HG02759 (cell line): Measurements from ENCODE around the gene TENM3.

ENCODE experiments used
- ATAC-seq: cut with Tn5 transposase; IDR thresholded peaks from one replicate; pipeline ENCODE4 v1.9.1; 2021; ENCODE audit warnings: mild to moderate bottlenecking, moderate library complexity; ENCODE audit not compliant: unreplicated experiment

TENM3 gene

DNA sequence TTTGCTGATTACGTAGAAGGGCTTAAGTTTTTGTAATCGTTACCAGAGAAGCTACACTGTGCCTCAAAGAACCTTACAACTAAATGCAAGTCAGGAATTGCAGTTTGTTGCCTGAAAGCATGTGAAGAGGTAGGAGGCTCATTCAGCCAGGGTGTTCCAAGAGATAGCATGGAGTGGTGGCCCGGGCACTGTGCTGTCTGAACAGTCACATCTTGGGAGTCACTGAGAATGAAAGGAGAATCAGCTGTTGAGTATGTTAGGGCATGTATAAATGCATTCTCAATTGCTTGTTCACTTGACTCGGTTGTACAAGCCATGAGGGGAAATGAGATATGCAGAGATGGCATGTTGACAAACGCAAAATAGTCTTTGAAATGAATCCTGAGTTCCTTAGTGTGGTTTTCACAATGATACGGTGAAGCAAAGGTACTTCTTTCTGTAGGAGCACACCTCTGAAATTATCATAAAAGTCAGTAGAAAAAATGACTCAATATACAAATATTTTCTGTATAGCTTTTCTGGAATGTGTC is 513.0 kb downstream of the TENM3 start:
- ATAC-seq: no peak

DNA sequence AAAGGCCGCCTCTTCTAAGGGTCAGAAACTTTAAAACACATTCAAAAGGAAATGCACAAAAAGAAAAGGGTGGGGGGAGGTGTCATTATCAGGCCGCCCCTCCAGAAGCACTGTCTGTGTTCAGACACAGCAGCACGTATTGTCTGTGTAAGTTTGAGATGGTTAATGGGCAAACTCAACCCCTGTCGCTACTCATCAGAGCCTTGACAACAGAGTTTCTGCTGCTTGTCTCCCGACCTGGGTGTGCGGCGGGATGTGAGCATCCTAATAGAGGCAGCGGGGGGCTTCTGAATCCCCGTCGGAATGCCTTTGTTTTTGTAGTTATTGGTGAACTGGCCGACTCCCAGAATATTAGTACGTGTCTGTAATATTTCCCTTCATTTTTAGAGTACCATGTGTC is 515.1 kb downstream of the TENM3 start:
- no peak for ATAC-seq

DNA sequence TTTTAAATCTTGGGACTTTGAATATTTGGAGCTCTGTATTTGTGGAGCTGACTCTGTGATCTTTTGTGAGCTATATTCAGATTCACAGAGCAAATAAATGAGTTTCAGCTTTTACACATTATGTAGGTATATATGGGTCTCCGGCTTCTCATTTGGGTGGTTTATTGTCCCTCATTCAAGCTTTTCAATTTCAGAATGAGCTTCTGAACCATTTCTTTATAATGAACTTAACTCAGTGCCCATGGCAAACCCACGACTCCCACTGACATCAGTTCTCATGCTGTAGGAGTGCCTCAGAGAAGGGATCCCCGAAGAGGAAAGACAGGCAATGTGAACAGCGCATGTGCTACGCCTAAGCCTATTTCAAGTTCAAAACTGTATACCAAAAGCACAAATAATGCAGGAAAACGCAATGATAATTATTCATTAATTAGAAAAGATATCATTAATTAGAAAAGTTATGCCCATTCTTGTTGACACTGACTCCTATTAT is 517.4 kb downstream of the TENM3 start:
- no peak for ATAC-seq

DNA sequence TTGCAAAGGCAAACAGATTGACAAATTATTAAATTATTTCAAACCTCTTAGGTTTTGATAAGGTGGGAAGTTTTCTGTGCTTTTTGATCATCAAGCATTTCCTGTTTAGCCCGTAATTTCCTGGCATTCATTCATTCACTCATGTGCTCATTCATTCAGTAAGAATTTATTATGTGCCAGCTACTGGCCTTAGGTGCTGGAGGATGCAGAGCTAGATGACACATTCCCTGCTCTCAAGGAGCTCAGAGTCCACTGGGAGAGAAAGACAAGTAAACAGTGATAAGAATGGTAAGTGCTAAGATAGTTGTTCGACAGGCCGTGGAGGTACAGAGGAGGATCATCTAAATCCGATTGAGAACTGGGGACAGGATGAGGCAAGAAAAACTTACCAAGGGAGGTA is 520.9 kb downstream of the TENM3 start:
- no peak for ATAC-seq

DNA sequence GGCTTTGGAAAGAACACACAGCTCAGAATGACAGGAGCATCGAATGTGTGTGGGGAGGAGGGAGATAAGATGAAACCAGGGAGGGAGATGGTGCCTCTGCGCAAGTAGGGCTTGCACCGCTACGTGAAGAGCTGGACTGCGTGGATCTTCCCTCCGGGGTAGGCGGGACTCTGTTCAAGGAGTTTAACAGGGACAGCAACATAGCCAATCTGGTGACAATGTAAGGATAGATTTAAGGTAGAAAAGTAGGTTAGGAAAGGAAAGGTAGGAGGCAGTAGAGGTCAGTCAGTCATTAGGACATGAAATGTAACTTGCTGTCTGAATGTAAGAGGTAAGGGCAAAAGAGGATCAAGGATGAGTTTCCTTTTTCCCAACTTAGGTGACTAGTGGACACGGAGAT is 521.4 kb downstream of the TENM3 start:
- no peak for ATAC-seq

DNA sequence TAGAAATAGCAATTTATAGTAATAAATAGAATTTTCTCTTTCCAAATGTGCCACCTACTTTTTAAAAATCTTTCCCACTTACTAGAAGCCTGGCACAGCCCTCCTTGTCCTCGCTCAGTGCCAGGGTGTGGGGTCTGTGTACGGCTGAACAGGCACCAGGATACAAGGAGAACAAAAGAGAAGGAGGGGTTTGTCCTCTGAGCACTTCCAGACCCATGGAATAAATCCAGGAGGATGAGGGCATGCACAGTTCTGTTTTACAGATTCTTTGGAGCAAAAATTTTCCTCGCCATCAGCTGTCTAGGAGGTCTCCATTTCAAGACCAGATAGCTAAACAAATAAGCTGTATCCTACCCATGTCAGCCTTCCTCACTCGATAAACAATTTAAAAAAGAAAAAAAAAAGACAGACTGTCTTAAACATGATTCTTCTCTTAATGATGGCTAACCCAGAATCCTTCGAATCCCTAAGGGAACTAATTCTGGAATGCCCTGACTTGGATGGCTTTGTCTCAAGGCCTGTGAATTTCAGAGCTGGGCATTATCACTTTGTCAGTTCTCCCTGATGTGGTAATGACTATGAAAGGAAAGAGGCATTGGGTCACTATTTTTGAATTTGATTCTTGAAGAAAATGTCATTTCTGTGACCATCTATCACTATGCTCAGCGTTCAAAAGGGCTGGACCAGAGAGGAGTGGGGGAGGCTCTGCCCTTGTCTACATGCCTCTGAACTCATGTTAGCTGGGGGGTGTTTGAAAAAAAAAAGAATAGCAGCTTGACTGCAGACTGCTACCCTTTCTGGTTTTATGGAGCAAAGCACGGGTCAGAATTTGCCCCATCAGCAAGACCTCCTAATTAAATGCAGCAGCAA is 523.0 kb downstream of the TENM3 start:
- no peak for ATAC-seq

DNA sequence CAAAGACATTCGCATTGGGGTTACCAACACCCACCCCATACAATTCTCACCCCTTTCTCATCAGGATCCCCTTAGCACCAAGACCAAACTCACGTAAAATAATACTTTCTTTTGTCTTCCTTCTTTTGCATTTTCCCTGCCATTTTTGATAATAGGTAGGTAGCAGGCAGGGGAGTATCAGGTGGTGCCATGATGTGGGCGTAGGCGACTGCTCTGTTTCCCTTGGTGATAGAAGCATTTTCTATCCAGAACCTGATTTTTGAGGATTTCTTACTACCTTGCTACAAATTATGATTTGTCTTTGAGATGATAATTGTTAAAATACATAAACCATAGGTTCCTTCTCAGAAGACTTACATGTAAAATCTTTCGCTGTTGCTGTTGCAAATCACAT is 523.7 kb downstream of the TENM3 start:
- ATAC-seq: no peak

DNA sequence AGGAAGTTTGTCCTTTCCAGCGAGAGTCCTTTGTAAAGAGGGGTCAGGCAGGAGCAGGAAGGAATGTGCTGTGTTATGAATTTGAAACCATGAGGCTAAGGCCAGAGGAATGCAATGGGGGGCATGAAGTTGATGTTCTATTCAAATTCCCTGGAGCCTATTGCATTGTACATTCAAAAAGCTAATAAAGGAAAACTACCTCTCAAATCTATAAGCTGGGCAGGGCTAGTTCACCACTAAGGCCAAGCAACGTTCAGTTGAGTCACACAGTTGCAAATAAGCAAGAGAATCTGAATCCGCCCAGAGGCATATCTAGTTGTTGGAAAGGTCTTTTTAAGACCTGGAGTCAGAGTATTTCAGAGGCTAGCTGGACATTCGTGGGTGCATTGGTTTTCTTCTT is 525.6 kb downstream of the TENM3 start:
- no peak for ATAC-seq

DNA sequence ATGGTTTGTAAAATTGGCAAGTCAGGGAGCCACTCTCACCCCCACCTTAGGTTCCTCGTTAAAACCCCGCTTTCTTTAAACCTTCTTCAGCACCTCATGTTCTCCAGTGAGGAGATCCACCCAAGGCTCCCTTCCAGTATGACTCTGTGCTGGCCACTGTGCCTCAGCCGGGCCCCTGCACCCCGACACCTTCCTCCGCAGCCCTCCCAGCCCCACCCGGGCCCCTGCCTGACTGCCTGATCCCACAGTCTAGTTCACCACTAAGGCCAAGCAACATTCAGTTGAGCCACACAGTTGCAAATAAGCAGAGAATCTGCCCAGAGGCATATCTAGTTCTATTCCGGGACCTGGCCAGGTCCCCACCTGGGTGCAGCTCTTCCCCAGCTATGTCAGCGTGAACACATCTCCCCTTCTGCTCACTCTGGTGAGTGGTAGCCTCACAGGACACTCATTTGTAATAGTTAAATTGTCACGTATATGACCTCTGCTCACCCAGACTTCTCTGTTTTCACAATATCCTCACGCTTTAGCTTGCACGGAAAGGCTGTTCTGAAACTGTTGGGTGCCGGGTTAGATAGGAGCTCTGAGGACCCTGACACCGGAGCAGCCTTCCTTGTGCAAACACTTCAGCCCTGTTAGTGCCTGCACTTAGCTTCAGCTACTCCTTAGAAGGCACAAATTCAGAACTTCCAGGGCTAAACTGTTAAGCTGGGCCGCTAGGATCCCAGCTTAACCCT is 527.2 kb downstream of the TENM3 start:
- ATAC-seq: no peak

DNA sequence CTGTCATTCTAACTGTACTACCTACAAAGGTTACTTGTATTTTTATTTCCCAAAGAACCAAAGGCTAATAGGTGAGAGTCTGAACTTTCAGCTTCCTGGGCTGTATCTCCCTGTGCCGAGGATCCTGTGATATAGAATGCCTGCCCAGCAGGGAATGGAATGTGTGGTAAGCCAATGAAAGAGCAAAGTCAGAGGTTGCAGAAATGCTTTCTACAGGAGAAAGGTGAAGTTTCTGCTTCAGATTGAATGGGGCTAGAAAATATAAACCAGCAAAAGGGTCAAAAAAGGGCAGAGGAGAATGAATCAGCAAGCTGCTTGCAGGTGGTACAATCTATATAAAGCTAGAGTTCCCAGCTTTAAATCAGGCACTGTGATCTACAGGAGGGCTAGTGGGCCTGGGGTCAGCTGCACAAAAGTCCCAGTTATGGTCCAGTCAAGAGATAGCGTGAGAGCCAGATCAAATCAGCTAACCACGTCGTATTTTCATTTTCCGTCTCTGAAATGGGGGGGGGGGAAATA is 527.9 kb downstream of the TENM3 start:
- no peak for ATAC-seq

DNA sequence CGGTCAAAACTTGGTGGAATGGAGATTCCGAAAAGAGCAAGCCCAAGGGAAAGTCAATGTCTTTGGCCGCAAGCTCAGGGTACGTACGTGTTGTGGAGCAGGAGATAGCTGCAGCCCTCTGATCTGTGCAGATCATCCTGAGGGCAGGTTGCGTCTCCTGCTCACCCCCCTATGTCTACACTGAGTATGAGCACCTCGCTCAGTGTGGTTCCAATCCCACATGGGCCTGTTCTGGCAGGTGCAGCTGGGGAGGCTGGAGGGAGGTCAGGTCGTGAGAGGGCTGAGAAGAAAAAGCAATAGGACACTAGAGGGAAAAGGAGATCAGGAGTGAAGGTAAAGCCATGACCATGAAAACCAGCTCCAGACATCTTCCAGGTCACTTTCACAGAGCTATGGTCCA is 531.9 kb downstream of the TENM3 start:
- ATAC-seq: no peak

DNA sequence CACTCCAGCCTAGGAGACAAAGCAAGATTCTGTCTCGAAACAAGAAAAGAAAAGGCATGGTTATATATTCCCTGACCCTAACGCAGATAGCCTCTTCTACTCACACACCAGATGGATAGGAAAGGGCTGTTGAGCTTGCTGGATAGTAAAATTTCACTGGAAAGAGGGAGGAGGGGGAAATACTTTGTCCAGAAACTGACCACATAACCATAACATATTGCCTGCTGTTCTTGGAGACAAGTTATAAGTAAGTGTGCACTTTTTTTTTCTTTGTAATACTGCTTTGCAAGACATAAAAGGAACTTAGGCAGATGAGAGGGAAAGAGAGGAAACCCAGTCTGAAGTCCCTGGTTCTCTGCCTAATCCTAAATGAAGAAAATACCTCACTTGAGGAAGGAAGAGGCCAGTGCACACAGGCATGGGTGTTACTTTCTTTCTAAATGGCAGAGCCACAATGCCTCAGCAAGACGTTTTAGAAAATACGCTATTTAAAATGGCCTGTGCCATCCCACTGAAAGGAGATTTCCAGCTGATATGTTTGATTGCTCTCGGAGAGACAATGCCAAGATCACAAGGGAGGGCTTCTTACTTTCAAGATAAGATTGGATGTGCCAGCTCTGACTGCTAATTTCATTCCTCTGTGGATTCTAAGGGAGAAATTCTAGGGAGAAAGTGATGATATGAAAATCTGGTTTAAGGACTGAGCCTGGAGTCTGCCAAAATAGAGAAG is 533.3 kb downstream of the TENM3 start:
- ATAC-seq: no peak

DNA sequence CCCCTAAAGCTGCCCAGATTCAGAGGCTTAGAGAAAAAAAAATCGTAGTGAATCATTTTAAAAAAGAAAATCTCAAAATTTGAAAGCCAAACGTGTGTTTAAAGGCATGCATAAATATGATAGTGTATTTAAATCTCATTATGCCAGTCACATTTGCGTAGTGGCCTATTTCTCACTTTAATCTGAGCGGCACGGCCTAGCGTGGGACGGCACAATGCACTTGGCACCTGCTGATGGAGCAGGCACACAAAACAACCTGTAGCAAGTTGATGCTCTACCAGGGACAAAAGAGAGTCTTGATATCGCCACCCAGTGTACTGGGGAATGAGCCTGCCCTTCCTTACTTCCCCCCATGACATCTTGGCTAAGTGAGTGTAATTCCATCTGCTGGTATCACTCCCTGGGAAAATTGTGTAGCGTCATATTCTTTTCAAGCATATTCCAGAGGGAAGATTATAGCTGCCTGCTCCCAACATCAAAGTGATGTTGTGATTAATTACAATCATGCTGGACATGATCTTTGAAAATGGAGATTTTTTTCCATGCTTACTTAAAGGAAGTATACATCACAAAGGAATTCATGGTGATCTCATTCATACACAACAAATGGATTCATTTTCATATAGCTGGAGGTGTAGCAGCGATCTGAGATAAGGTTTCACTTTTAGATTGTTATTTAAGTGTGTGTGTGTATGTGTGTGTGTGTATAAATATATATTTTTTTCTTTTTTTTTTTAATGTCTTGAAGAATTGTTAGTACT is 535.2 kb downstream of the TENM3 start:
- ATAC-seq: no peak

DNA sequence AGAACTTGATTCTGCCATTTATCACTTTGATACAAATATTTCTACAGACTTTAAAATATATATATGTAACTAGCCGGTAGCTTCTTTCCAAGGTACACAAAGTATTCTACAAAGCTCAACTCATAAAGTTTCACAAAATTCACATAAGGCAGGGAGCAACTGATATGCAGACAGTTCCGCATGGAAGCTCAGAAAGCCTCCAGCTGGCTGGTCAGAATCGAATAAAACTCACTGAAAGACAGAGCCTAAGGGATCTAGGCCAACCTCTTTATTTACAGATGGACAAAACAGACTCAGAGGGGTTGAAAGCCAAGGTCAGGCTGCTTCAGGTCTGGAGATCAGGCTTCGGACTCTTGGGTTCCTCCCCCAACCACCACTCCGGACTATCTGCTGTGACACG is 543.8 kb downstream of the TENM3 start:
- no peak for ATAC-seq

DNA sequence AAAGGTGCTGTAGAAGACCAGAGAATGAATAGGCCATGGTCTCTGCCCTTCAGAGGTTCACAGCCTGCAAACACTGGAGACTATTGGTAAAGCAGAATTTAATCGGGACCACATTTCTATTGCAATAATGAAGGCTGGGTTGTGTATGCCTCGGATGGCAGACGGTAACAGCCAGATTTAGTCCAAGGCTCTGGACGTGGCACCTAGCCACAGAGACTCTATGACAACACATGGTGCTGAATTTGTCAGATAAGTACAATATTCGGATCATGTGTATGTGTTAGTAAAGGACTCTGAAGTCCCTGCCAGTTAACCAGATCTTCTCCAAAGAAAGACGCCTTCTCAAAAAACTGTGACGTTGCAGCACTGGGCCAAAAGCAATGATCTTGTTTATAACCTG is 545.0 kb downstream of the TENM3 start:
- no peak for ATAC-seq

DNA sequence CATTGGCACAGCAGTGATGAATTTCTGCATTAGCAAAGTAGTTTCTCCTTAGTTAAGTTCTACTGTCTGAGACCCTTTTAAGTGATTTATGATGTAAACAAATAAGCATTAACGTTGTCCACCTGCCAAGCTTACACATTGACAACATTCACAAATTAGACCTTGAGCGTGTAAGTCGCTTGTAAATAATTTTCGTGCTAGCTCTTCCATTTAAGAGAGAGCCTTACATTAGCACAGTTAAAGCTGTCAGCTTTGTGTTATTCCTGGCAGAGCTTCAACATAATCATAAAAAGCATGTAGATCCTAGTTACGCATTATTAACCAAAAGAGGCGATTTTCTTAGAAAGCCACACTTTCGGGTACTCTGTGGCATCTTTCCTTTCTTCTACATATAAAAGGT is 546.3 kb downstream of the TENM3 start:
- no peak for ATAC-seq

DNA sequence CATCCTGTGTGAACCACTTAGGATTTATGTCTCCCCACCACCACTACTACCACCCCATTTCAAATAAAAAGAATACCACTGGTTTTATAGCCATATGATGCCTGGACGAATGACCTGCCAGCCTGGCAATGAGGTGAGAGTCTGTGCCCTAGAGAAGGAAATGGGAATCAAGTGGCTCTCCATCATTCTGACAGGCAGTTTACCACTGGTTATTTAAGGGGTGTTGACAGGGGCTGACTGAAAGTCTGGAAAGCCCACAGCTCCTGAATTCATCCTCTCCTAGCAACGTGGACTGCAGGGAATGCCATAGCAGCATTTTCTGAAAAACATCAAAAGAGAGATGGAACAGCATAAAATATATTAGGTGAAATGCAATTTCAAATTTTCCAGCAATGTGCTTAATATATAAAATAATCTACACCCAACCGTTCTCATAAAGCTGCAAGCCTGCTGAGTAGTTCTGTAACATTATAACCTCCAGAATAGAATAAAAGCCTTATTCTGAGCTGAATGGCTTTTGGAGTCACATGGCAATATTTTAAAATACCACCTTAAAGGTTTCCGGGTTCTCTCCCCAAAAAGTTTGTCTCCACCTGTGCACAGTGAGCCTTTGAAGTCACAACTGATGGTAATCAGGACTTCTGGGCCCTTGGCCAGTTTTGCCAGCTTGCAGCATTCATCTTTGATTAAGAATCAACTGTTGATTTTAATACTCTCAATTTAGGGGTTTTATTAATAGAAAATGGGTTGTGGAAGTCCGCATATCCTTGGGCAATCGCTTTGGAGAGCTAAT is 552.4 kb downstream of the TENM3 start:
- no peak for ATAC-seq

DNA sequence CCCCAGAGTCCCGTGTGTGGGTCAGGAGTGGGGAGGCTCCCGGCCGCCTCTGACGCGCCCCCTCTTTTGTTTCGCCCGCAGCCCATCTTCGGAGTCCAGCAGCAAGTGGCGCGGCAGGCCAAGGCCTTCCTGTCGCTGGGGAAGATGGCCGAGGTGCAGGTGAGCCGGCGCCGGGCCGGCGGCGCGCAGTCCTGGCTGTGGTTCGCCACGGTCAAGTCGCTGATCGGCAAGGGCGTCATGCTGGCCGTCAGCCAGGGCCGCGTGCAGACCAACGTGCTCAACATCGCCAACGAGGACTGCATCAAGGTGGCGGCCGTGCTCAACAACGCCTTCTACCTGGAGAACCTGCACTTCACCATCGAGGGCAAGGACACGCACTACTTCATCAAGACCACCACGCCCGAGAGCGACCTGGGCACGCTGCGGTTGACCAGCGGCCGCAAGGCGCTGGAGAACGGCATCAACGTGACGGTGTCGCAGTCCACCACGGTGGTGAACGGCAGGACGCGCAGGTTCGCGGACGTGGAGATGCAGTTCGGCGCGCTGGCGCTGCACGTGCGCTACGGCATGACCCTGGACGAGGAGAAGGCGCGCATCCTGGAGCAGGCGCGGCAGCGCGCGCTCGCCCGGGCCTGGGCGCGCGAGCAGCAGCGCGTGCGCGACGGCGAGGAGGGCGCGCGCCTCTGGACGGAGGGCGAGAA is 556.5 kb downstream of the TENM3 start:
- no peak for ATAC-seq

DNA sequence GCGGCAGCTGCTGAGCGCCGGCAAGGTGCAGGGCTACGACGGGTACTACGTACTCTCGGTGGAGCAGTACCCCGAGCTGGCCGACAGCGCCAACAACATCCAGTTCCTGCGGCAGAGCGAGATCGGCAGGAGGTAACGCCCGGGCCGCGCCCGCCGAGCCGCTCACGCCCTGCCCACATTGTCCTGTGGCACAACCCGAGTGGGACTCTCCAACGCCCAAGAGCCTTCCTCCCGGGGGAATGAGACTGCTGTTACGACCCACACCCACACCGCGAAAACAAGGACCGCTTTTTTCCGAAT is 557.0 kb downstream of the TENM3 start:
- ATAC-seq: no peak
